Endodermal cell (in vitro differentiated cells): ENCODE results near the gene ARNT2. TPM values are rescaled to one million over a fixed set of nuclear protein-coding genes. Genes with fewer than 3 reads are reported as not detected.

Source experiments
- DNase-seq: peaks from one replicate; pipeline ENCODE4 v3.0.0-alpha.2; 2017
- H3K27ac ChIP-seq: 2 replicates; pipeline ENCODE4 v1.5.1; 2013; ENCODE audit warnings: mild to moderate bottlenecking, low read depth, low read length, moderate library complexity
- H3K27me3 ChIP-seq: 2 replicates; pipeline ENCODE4 v1.6.1; 2013; ENCODE audit warnings: mild to moderate bottlenecking, low read length, moderate library complexity; ENCODE audit not compliant: insufficient read depth, control insufficient read depth, poor library complexity, severe bottlenecking
- H3K36me3 ChIP-seq: 2 replicates; pipeline ENCODE4 v1.7.0; 2013; ENCODE audit warnings: mild to moderate bottlenecking, low read length, moderate library complexity; ENCODE audit not compliant: control insufficient read depth, insufficient read depth
- H3K4me1 ChIP-seq: one replicate; pipeline ENCODE4 v1.7.0; 2013; ENCODE audit warnings: low read length; ENCODE audit not compliant: control insufficient read depth, insufficient read depth
- H3K4me3 ChIP-seq: 2 replicates; pipeline ENCODE4 v1.5.1; 2013; ENCODE audit warnings: mild to moderate bottlenecking, low read length, moderate library complexity
- H3K9ac ChIP-seq: 2 replicates; pipeline ENCODE4 v1.6.1; 2013; ENCODE audit warnings: mild to moderate bottlenecking, low read length, moderate library complexity; ENCODE audit not compliant: poor library complexity, severe bottlenecking; ENCODE audit errors: extremely low read depth
- H3K9me3 ChIP-seq: 2 replicates; pipeline ENCODE4 v1.6.1; 2013; ENCODE audit warnings: mild to moderate bottlenecking, low read length, moderate library complexity; ENCODE audit not compliant: control insufficient read depth
- H3K27ac Mint-ChIP-seq: 2 replicates; pipeline ENCODE4 v1.8.0; 2020; ENCODE audit warnings: mixed read lengths
- H3K27me3 Mint-ChIP-seq: 2 replicates; pipeline ENCODE4 v1.8.0; 2021; ENCODE audit warnings: mild to moderate bottlenecking, mixed read lengths; ENCODE audit not compliant: insufficient read depth
- H3K36me3 Mint-ChIP-seq: 2 replicates; pipeline ENCODE4 v1.8.0; 2020; ENCODE audit warnings: low read depth, mixed read lengths
- H3K4me1 Mint-ChIP-seq: 2 replicates; pipeline ENCODE4 v1.8.0; 2020; ENCODE audit warnings: mixed read lengths
- H3K4me3 Mint-ChIP-seq: 2 replicates; pipeline ENCODE4 v1.8.0; 2020; ENCODE audit warnings: mild to moderate bottlenecking, moderate library complexity, mixed read lengths
- H3K9me3 Mint-ChIP-seq: 2 replicates; pipeline ENCODE4 v1.8.0; 2020; ENCODE audit warnings: mild to moderate bottlenecking, mixed read lengths
- WGBS, 2 experiments: methylation state at CpG; one replicate each; pipeline versions ENCODE4 v1.1.5 to v1.1.7; 2013; ENCODE audit warnings: missing lambda C conversion rate in 2 of 2, mixed read lengths in 1 of 2; ENCODE audit not compliant: insufficient coverage in 1 of 2, insufficient read length in 1 of 2; 5-methylcytosine and 5-hydroxymethylcytosine counted together
- total RNA-seq, 2 donors: library from RNA; stranded (reverse); fragmentation: NEBNext Ultra II Directional in 1 of 2; extraction: Animal tissue kit (Norgen Biotek cat#: 25700) in 1 of 2; gene quantifications; 2 replicates in 1 of 2; 3 replicates in 1 of 2; pipeline ENCODE4 v1.2.1, GENCODE V29; 2021
- TF ChIP-seq, protein P1 (sequence below): fragments of 200-600 bp; sonication (generic); conservative IDR thresholded peaks from 2 replicates; pipeline ENCODE4 v1.5.0; 2021; ENCODE audit warnings: antibody characterized with exemption, mild to moderate bottlenecking

ARNT2 gene
- total RNA-seq, 2 donors from 2014 or later, result 8.0 to 15.9 TPM

DNA sequence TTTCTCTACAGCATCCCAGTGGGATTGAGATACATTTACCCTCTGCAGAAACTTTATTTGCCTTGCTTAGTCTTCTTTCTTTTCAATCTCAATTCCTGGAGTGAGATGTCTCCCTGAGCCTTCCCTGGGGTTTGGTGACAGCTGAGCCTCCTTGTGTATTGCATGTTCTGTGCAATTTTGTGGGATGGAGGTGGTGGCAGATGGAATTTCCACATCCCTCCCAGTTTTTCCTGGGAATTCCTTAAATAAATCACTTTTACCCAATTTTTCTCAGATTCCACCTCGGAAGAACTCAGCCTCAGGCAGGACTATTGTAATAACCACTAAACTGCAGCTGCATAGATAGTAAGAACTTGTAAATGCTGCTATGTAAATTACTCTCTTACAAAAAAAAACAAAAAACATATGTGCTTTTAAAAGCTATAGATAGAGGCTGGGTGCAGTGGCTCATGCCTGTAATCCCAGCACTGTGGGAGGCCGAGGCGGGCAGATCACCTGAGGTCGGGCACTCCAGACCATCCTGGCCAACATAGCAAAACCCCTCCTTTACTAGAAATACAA, 202.4 kb downstream of the ARNT2 start:
- Histone ChIP-seq H3K9me3 (no peaks in the 10 kb centered on the region), H3K9ac (no peak overlapping the region), H3K4me3 (no peak overlapping the region), H3K4me1 (peaks cover 6% of the 10 kb centered on the region), H3K27ac (no peak overlapping the region), H3K36me3 (no peaks in the 10 kb centered on the region), H3K27me3 (no peaks in the 10 kb centered on the region)
- DNase-seq, result no peak
- no peak overlapping the region for H3K27ac Mint-ChIP-seq
- 91% methylated on average over 4 of the region's 4 CpGs; no CpG with 5 or more reads in 1 of the 2 experiments for WGBS, 2 experiments
- no peaks in the 10 kb centered on the region for H3K36me3 Mint-ChIP-seq
- H3K4me1 Mint-ChIP-seq, result peaks cover 23% of the 10 kb centered on the region
- peaks cover 3% of the 10 kb centered on the region for H3K27me3 Mint-ChIP-seq
- TF ChIP-seq, protein P1, sequence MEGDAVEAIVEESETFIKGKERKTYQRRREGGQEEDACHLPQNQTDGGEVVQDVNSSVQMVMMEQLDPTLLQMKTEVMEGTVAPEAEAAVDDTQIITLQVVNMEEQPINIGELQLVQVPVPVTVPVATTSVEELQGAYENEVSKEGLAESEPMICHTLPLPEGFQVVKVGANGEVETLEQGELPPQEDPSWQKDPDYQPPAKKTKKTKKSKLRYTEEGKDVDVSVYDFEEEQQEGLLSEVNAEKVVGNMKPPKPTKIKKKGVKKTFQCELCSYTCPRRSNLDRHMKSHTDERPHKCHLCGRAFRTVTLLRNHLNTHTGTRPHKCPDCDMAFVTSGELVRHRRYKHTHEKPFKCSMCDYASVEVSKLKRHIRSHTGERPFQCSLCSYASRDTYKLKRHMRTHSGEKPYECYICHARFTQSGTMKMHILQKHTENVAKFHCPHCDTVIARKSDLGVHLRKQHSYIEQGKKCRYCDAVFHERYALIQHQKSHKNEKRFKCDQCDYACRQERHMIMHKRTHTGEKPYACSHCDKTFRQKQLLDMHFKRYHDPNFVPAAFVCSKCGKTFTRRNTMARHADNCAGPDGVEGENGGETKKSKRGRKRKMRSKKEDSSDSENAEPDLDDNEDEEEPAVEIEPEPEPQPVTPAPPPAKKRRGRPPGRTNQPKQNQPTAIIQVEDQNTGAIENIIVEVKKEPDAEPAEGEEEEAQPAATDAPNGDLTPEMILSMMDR, result no peak
- no peaks in the 10 kb centered on the region for H3K9me3 Mint-ChIP-seq
- H3K4me3 Mint-ChIP-seq, result no peak overlapping the region

DNA sequence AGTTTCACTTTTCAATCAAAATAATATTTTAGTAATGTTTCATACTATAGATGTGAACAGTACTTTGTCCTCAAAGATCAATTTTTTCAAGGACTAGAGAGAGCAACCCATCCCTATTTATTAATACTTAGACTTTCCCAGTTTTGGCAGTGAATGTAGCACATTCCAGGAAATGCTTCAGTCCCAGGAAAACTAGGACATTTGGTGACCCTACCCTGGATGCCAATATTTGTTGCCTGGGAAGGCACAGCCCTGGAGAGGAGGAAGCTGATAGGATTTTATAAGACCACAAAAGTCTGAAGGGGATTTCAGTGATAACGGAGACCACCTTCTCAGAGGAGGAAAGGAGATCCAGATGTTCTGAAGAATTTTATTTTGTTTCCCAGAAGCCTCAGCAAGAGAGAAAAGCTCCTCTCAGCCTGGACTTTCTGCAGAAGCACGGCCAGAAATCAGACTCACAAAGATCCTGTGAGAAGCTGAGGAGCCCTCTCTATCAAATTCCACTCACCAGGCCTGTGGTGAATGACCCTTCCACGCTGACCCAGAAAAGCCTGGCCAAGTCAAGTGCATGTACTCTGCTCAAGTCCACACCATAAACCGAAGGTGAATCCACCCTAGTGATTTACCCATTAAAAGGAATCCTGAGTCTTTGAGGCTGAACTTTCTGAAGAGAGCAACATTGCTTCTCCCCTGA, 203.3 kb downstream of the ARNT2 start:
- Histone ChIP-seq H3K4me1 (peaks cover 6% of the 10 kb centered on the region), H3K9me3 (no peaks in the 10 kb centered on the region), H3K27ac (no peak overlapping the region), H3K4me3 (no peak overlapping the region), H3K27me3 (no peaks in the 10 kb centered on the region), H3K9ac (no peak overlapping the region), H3K36me3 (no peaks in the 10 kb centered on the region)
- DNase-seq, result no peak
- TF ChIP-seq, protein P1, result no peak
- Mint-ChIP-seq H3K9me3 (no peaks in the 10 kb centered on the region), H3K36me3 (no peaks in the 10 kb centered on the region), H3K27ac (no peak overlapping the region), H3K4me3 (no peak overlapping the region), H3K27me3 (peaks cover 3% of the 10 kb centered on the region), H3K4me1 (peaks cover 23% of the 10 kb centered on the region)
- 94% methylated on average over 2 to 4 of the region's 4 CpGs for WGBS, 2 experiments

DNA sequence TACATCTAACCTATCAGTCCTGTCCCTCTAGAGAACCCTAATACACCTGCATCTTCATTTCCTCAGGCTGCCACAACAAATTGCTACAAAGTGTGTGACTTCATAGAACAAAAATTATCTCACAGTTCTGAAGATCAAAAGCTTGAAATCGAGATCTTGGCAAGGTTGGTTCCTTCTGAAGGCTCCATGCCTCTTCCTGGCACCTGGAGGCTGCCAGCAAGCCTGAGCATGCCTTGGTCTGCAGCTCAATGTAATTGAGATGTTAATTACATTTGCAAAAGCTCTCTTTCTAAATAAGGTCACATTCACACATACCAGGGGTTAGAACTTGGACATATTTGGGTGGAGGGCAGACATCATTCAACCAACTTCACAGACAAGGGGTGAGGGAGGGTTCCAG, 204.5 kb downstream of the ARNT2 start:
- Histone ChIP-seq H3K27ac (no peak overlapping the region), H3K27me3 (no peaks in the 10 kb centered on the region), H3K4me3 (no peak overlapping the region), H3K4me1 (peaks cover 6% of the 10 kb centered on the region), H3K36me3 (no peaks in the 10 kb centered on the region), H3K9me3 (no peaks in the 10 kb centered on the region), H3K9ac (no peak overlapping the region)
- no peak overlapping the region for H3K27ac Mint-ChIP-seq
- peaks cover 23% of the 10 kb centered on the region for H3K4me1 Mint-ChIP-seq
- H3K9me3 Mint-ChIP-seq, result no peaks in the 10 kb centered on the region
- peaks cover 3% of the 10 kb centered on the region for H3K27me3 Mint-ChIP-seq
- H3K4me3 Mint-ChIP-seq, result no peak overlapping the region
- TF ChIP-seq, protein P1, result no peak
- DNase-seq, result no peak
- no peaks in the 10 kb centered on the region for H3K36me3 Mint-ChIP-seq
- WGBS, 2 experiments, result 74 to 83% methylated on average over 1 of the region's 1 CpG
